ENCODE measurements around the gene IRF4. TPM values are rescaled to one million over a fixed set of nuclear protein-coding genes. Genes with fewer than 3 reads are reported as not detected.

Gene IRF4
- total RNA-seq, 2 donors from 2014 or later = 0.15 to 1.1 TPM

DNA sequence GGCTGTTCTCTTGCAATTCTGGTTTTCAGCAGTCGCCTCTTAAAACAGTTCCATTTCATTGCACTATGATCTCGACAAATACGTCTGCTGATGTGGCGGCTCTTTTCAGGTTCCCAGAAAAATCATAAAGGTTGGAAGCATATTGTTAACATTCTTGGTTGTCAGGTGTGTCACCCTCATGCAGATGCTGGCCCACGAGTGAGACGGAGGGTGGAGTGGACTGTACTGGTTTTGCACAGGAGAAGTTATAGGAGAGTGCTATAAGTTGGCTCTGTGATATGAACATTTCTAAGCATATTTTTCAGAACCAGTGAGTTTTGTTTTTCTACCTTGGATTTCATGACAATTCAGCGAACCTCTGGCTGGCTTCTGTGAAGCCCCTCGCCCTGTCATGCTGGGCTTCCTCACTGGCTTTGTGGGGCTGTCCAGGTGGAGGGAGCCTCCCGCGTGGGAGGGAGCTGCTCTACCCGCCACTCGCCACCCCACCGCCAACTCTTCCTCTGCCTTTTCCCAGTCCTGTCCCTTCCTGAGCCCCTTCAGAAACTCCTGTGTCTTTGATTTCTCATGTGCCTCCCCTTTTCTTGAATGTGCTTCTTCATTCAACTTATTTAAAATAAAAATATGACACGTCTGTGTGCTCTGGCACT is 10.6 kb downstream of the IRF4 start:
- H3K27me3 ChIP-seq = no peaks in the 10 kb centered on the region
- H3K4me1 ChIP-seq = no peaks in the 10 kb centered on the region
- H3K27ac ChIP-seq = no peak overlapping the region
- no peak for DNase-seq (ENCODE audit: low spot score)
- no peak for TF ChIP-seq CTCF (IDR thresholded peaks at IDR 0.05)
- no peaks in the 10 kb centered on the region for H3K36me3 ChIP-seq
- H3K4me3 ChIP-seq = no peak overlapping the region
- no peaks in the 10 kb centered on the region for H3K9me3 ChIP-seq

DNA sequence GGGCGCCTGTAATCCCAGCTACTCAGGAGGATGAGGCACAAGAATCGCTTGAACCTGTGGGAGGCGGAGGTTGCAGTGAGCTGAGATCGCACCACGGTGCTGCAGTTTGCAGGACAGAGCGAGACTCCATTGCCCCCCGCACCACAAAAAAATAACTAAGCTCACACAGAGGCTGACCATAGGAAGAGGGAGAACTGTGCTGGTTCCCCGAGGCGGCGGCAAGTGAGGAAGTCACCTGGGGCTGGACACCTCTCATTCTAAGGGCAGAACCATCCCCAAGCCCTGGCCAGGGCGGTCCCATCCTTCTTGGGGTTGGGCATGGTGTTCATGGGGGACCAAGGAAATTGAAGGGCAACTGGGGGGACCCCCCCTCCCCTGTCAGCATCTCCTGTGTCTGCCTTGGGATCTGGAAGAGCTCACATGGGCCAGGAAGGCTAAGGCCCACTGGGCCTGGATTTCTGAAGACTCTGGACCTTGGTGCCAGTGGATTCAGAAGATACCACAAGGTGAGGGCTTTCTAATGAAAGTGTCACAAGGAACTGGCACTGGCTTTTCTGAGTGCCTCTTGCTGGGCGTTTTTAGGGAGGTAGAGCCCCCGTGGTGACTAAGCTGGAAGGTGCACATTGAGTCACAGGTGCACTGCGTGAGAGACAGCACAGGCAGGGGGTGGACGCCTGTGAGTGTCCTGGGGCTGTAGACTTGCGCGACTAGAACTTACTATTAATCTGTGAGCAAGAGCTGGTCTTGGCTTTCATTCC is 11.5 kb downstream of the IRF4 start:
- H3K27me3 ChIP-seq = no peaks in the 10 kb centered on the region
- H3K27ac ChIP-seq = no peak overlapping the region
- H3K4me3 ChIP-seq = no peak overlapping the region
- H3K9me3 ChIP-seq = no peaks in the 10 kb centered on the region
- DNase-seq (ENCODE audit: low spot score) = no peak
- TF ChIP-seq CTCF (IDR thresholded peaks at IDR 0.05) = no peak
- H3K4me1 ChIP-seq = peaks cover 0 to under 1% of the 10 kb centered on the region in 2 donors
- no peaks in the 10 kb centered on the region for H3K36me3 ChIP-seq

DNA sequence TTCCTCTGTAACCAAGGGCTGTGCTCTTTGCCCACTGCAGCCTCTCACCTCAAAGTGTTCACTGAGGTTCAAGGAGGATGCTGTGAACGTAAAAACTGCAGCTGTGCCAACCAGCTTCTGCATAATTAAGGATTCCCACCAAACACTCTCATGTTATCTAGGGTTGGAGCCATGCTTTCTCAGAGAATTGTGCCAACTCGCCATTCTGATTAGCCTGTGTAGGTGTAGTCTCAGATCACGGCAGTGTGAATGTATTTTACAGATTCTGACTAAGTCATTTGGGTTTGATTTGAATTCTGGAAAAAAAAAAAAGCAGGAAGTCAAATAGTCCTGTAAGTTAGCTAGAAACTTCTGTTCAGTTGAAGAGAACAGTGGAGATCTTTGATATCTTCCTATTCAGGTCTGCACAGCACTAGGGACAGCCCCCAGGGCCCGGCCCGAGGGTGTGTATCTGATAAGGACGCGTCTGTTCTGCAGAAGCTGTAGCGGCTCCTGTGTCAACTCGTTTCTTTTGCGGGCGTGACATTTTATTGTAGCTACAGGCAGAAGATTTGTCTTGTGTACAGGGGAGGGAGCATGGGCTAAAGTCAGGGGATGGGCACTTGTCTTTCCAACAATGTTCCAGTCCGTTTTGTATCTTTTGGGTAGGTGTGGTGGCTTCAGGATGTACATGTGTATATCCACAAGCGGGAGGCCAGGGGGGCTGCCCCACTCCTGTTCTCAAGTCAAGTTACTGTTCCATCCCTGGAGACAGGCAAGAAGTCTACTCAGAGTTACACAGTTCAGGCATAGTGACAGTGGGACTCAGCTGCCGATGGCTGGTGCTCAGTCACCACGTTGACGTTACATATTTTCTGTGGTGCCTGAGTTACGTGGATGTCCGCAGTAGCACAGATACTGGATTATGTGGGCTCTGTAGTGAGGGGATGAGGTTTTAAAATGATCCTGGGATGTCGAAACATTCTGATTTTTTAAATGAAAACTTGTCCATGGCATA is 12.4 kb downstream of the IRF4 start:
- TF ChIP-seq CTCF (IDR thresholded peaks at IDR 0.05) = no peak
- H3K9me3 ChIP-seq = no peaks in the 10 kb centered on the region
- no peaks in the 10 kb centered on the region for H3K27me3 ChIP-seq
- no peak overlapping the region for H3K4me3 ChIP-seq
- DNase-seq (ENCODE audit: low spot score) = no peak
- H3K4me1 ChIP-seq = peaks cover 0 to 9% of the 10 kb centered on the region in 2 donors
- no peak overlapping the region for H3K27ac ChIP-seq
- no peaks in the 10 kb centered on the region for H3K36me3 ChIP-seq

- H3K9me3 ChIP-seq = no peaks in the 10 kb centered on the region
- H3K36me3 ChIP-seq = no peaks in the 10 kb centered on the region
- no peaks in the 10 kb centered on the region for H3K27me3 ChIP-seq
- peaks cover 0 to 9% of the 10 kb centered on the region in 2 donors for H3K4me1 ChIP-seq
- no peak overlapping the region for H3K27ac ChIP-seq
- DNase-seq (ENCODE audit: low spot score) = no peak
- no peak overlapping the region for H3K4me3 ChIP-seq
- TF ChIP-seq CTCF (IDR thresholded peaks at IDR 0.05) = no peak
Observed at GRCh38 chr6:404685-405423, 13.3 kb downstream of the IRF4 start.

DNA sequence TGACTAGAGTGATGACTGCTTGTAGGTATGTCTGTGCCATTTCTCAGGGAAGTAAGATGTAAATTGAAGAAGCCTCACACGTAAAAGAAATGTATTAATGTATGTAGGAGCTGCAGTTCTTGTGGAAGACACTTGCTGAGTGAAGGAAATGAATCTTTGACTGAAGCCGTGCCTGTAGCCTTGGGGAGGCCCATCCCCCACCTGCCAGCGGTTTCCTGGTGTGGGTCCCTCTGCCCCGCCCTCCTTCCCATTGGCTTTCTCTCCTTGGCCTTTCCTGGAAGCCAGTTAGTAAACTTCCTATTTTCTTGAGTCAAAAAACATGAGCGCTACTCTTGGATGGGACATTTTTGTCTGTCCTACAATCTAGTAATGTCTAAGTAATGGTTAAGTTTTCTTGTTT is 16.6 kb downstream of the IRF4 start:
- Histone ChIP-seq H3K9me3 (no peaks in the 10 kb centered on the region), H3K4me1 (peaks cover 0 to 9% of the 10 kb centered on the region in 2 donors), H3K27me3 (no peaks in the 10 kb centered on the region), H3K27ac (no peak overlapping the region), H3K4me3 (no peak overlapping the region), H3K36me3 (no peaks in the 10 kb centered on the region)
- no peak for TF ChIP-seq CTCF (IDR thresholded peaks at IDR 0.05)
- no peak for DNase-seq (ENCODE audit: low spot score)

Measured in right atrium auricular region (tissue), 2 donors.